ENCODE measurements around the gene DDX3X.

DDX3X gene

GRCh38 chrX:41353985-41354384 is 20.0 kb downstream of the DDX3X start:
- TF ChIP-seq FOXP2 (optimal IDR thresholded peaks at IDR 0.05; ENCODE audit: borderline replicate concordance, extremely low read depth, extremely low read length, insufficient read depth) (no peak), SIN3A (IDR thresholded peaks at IDR 0.05; ENCODE audit: borderline replicate concordance, insufficient read depth, low read length) (no peak), POLR2AphosphoS5 (IDR thresholded peaks at IDR 0.05; ENCODE audit: low read depth, low read length) (no peak), TAF1 (IDR thresholded peaks at IDR 0.05; ENCODE audit: borderline replicate concordance, insufficient read depth, low read length) (no peak)
- TF ChIP-seq, protein P1, sequence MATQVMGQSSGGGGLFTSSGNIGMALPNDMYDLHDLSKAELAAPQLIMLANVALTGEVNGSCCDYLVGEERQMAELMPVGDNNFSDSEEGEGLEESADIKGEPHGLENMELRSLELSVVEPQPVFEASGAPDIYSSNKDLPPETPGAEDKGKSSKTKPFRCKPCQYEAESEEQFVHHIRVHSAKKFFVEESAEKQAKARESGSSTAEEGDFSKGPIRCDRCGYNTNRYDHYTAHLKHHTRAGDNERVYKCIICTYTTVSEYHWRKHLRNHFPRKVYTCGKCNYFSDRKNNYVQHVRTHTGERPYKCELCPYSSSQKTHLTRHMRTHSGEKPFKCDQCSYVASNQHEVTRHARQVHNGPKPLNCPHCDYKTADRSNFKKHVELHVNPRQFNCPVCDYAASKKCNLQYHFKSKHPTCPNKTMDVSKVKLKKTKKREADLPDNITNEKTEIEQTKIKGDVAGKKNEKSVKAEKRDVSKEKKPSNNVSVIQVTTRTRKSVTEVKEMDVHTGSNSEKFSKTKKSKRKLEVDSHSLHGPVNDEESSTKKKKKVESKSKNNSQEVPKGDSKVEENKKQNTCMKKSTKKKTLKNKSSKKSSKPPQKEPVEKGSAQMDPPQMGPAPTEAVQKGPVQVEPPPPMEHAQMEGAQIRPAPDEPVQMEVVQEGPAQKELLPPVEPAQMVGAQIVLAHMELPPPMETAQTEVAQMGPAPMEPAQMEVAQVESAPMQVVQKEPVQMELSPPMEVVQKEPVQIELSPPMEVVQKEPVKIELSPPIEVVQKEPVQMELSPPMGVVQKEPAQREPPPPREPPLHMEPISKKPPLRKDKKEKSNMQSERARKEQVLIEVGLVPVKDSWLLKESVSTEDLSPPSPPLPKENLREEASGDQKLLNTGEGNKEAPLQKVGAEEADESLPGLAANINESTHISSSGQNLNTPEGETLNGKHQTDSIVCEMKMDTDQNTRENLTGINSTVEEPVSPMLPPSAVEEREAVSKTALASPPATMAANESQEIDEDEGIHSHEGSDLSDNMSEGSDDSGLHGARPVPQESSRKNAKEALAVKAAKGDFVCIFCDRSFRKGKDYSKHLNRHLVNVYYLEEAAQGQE (IDR thresholded peaks at IDR 0.05; ENCODE audit: insufficient read depth in 1 of 2, low read depth in 2 of 2, low read length in 2 of 2) = no peak

GRCh38 chrX:41369152-41369551 is 35.2 kb downstream of the DDX3X start:
- TF ChIP-seq FOXP2 (optimal IDR thresholded peaks at IDR 0.05; ENCODE audit: borderline replicate concordance, extremely low read depth, extremely low read length, insufficient read depth) = no peak
- no peak for TF ChIP-seq SIN3A (IDR thresholded peaks at IDR 0.05; ENCODE audit: borderline replicate concordance, insufficient read depth, low read length)
- TF ChIP-seq, protein P1 (IDR thresholded peaks at IDR 0.05; ENCODE audit: insufficient read depth in 1 of 2, low read depth in 2 of 2, low read length in 2 of 2) = no peak
- TF ChIP-seq TAF1 (IDR thresholded peaks at IDR 0.05; ENCODE audit: borderline replicate concordance, insufficient read depth, low read length) = no peak

GRCh38 chrX:41373989-41374606 is 40.1 kb downstream of the DDX3X start:
- no peak for TF ChIP-seq FOXP2 (optimal IDR thresholded peaks at IDR 0.05; ENCODE audit: borderline replicate concordance, extremely low read depth, extremely low read length, insufficient read depth)
- TF ChIP-seq, protein P1 (IDR thresholded peaks at IDR 0.05; ENCODE audit: insufficient read depth in 1 of 2, low read depth in 2 of 2, low read length in 2 of 2) = no peak
- TF ChIP-seq TAF1 (IDR thresholded peaks at IDR 0.05; ENCODE audit: borderline replicate concordance, insufficient read depth, low read length) = no peak
- TF ChIP-seq SIN3A (IDR thresholded peaks at IDR 0.05; ENCODE audit: borderline replicate concordance, insufficient read depth, low read length) = no peak
- no peak for TF ChIP-seq POLR2AphosphoS5 (IDR thresholded peaks at IDR 0.05; ENCODE audit: low read depth, low read length)

DNA sequence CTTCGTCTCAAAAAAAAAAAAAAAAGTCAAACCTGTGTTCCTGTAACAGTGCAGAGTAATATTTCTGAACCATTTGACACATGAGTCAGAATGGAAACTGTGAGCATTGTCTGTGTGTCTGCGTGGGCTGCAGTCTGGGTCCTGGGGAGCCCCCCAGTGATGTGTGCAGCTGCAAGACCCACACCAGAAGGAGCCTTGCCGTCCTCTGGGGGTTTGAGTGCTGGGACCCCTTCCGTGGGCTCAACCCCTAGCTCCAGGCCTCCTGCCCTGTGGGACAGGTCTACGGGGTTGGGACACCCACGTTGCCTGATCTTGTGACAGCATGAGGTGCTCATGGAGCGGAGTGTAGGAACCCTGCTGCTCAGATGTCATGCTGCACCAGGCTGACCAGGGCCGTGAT is 43.7 kb downstream of the DDX3X start:
- TF ChIP-seq, protein P1 (IDR thresholded peaks at IDR 0.05; ENCODE audit: insufficient read depth in 1 of 2, low read depth in 2 of 2, low read length in 2 of 2) = no peak
- TF ChIP-seq TAF1 (IDR thresholded peaks at IDR 0.05; ENCODE audit: borderline replicate concordance, insufficient read depth, low read length) (no peak), POLR2AphosphoS5 (IDR thresholded peaks at IDR 0.05; ENCODE audit: low read depth, low read length) (no peak)

- TF ChIP-seq, protein P1 (IDR thresholded peaks at IDR 0.05; ENCODE audit: insufficient read depth in 1 of 2, low read depth in 2 of 2, low read length in 2 of 2) = no peak
- TF ChIP-seq TAF1 (IDR thresholded peaks at IDR 0.05; ENCODE audit: borderline replicate concordance, insufficient read depth, low read length) (no peak), SIN3A (IDR thresholded peaks at IDR 0.05; ENCODE audit: borderline replicate concordance, insufficient read depth, low read length) (no peak), POLR2AphosphoS5 (IDR thresholded peaks at IDR 0.05; ENCODE audit: low read depth, low read length) (no peak), FOXP2 (optimal IDR thresholded peaks at IDR 0.05; ENCODE audit: borderline replicate concordance, extremely low read depth, extremely low read length, insufficient read depth) (peak; percentile 59)
Observed at GRCh38 chrX:41381685-41382084, 47.7 kb downstream of the DDX3X start.

Data from PFSK-1 (cell line).